ENCODE results near the gene FYTTD1.
"Not testable (repeated sequence)": the region's sequence is repeated elsewhere in the genome, so short reads cannot be mapped to it uniquely, and the experiment has no call there.

Gene FYTTD1

DNA sequence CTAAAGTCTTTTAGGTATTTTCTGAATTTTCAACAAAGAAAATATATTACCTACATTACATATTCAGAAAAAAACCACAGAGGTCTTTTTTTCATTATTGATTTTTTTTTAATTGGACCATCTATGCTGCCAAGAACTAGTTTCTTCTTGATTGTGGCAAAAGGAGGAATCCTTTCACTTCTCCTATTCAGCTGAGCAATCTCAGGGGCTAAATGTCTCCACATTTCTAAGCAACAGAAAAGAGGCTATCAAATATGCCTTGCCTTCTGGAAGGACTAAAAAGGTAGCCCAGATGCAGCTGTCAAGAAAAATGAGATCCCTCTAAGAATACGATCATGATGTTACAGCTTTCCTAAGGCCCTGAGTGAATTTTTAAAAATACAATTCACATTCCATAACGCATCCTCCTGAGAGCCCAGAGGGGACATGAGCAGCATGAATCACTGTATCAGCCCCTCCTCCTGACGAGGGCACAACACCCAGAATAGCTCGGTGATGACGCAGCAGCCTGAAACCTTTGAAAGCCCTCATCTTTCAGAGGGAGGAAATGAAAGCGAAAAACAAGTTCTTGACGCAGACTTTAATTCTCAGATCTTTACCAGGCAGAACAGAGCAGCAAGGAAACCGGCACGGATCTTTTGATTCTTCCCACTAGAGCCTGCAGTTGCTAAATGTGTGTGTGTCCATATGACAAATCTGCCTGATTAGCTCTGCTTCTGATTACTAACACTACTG is 37.5 kb upstream of the FYTTD1 start:
- Histone ChIP-seq H3K36me3 (ENCODE audit: control insufficient read depth, insufficient read depth, low read length) (peaks cover 4% of the 10 kb centered on the region), H3K27me3 (replicated peaks; ENCODE audit: control insufficient read depth, insufficient read depth, low read length) (no peaks in the 10 kb centered on the region), H3K4me3 (replicated peaks; ENCODE audit: low read depth, low read length) (peak overlapping the region; percentile 22)
- peak; percentile 74 for DNase-seq (ENCODE audit: extremely low read depth, insufficient read length)
- TF ChIP-seq, protein P1, sequence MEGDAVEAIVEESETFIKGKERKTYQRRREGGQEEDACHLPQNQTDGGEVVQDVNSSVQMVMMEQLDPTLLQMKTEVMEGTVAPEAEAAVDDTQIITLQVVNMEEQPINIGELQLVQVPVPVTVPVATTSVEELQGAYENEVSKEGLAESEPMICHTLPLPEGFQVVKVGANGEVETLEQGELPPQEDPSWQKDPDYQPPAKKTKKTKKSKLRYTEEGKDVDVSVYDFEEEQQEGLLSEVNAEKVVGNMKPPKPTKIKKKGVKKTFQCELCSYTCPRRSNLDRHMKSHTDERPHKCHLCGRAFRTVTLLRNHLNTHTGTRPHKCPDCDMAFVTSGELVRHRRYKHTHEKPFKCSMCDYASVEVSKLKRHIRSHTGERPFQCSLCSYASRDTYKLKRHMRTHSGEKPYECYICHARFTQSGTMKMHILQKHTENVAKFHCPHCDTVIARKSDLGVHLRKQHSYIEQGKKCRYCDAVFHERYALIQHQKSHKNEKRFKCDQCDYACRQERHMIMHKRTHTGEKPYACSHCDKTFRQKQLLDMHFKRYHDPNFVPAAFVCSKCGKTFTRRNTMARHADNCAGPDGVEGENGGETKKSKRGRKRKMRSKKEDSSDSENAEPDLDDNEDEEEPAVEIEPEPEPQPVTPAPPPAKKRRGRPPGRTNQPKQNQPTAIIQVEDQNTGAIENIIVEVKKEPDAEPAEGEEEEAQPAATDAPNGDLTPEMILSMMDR (IDR thresholded peaks at IDR 0.05; ENCODE audit: insufficient read depth, low read length, poor library complexity, severe bottlenecking), result no peak

DNA sequence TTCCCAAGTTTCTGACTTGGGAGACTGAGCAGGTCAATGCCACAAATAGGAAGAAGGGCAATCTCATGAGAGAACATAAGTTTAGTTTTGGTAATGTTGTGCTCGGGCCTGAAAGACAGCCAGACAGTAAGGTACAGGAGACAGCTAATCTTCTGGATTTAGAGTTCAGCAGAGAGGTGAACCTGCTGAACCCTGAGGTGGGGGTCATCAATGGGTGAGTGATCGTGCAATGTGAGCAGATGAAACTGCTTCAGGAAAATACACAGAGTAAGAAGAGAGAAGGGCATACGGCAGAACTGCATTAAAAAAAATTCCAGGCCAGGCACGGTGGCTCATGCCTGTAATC is 36.2 kb upstream of the FYTTD1 start:
- TF ChIP-seq, protein P1 (IDR thresholded peaks at IDR 0.05; ENCODE audit: insufficient read depth, low read length, poor library complexity, severe bottlenecking), result no peak
- H3K4me3 ChIP-seq (replicated peaks; ENCODE audit: low read depth, low read length), result peak overlapping the region; percentile 34
- DNase-seq (ENCODE audit: extremely low read depth, insufficient read length), result no peak

DNA sequence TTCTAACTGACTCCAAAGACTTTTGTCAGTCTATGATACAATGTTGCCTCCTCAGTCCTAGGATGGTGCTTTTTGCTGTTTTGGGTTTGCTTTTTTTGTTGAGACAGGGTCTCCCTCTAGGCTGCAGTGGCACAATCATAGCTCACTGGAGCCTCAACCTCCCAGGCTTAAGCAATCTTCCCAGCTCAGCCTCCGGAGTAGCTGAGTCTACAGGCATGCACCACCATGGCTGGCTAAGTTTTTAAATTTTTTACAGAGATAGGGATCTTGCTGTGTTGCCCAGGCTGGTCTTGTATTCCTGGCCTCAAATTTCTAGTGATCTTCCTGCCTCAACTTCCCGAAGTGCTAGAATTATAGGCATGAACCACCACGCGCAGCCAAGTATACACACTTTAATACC is 35.4 kb upstream of the FYTTD1 start:
- H3K36me3 ChIP-seq (ENCODE audit: control insufficient read depth, insufficient read depth, low read length), result peaks cover 7% of the 10 kb centered on the region
- H3K4me3 ChIP-seq (replicated peaks; ENCODE audit: low read depth, low read length), result no peak overlapping the region
- no peaks in the 10 kb centered on the region for H3K27me3 ChIP-seq (replicated peaks; ENCODE audit: control insufficient read depth, insufficient read depth, low read length)
- DNase-seq (ENCODE audit: extremely low read depth, insufficient read length), result no peak
- TF ChIP-seq, protein P1 (IDR thresholded peaks at IDR 0.05; ENCODE audit: insufficient read depth, low read length, poor library complexity, severe bottlenecking), result no peak

More for the DNA sequence above, 36.2 kb upstream of the FYTTD1 start:
- Histone ChIP-seq H3K36me3 (ENCODE audit: control insufficient read depth, insufficient read depth, low read length) (peaks cover 7% of the 10 kb centered on the region), H3K27me3 (replicated peaks; ENCODE audit: control insufficient read depth, insufficient read depth, low read length) (no peaks in the 10 kb centered on the region)

DNA sequence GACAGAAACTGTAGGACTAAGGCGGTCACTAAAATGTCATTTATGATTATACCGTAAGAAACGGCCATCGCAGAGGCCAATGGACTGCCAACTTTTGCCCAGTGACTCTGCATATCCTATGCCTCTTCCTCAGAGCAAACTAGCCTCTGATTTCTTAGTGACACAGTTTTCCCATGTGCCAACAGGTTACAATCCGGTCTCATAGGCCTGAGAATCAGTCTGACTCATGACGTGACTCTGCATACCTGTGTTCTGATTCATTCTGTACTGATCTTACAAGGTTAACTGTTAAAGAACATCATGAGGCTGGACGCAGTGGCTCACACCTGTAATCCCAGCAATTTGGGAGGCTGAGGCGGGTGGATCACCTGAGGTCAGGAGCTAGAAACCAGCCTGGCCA is 30.8 kb upstream of the FYTTD1 start:
- no peak for DNase-seq (ENCODE audit: extremely low read depth, insufficient read length)
- TF ChIP-seq, protein P1 (IDR thresholded peaks at IDR 0.05; ENCODE audit: insufficient read depth, low read length, poor library complexity, severe bottlenecking), result no peak
- Histone ChIP-seq H3K4me3 (replicated peaks; ENCODE audit: low read depth, low read length) (no peak overlapping the region), H3K27me3 (replicated peaks; ENCODE audit: control insufficient read depth, insufficient read depth, low read length) (no peaks in the 10 kb centered on the region), H3K36me3 (ENCODE audit: control insufficient read depth, insufficient read depth, low read length) (peaks cover 9% of the 10 kb centered on the region)

DNA sequence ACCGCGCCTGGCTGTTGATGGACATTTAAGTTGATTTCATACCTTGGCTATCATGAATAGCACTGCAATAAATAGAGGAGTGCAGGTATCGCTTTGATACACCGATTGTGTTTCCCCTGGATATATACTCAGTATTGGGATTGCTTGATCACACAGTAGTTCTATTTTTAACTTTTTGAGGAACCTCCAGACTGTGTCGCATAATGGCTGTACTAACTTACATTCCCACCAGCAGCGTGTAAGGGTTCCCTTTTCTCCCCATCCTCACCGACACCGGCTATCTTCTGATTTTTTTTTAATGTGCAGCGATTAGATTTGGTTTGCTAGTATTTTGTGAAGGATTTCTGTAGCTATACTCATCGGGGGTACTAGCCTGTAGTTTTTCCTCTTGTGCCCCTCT is 29.0 kb upstream of the FYTTD1 start:
- H3K4me3 ChIP-seq (replicated peaks; ENCODE audit: low read depth, low read length), result no peak overlapping the region
- no peak for DNase-seq (ENCODE audit: extremely low read depth, insufficient read length)
- TF ChIP-seq, protein P1 (IDR thresholded peaks at IDR 0.05; ENCODE audit: insufficient read depth, low read length, poor library complexity, severe bottlenecking), result no peak
- H3K27me3 ChIP-seq (replicated peaks; ENCODE audit: control insufficient read depth, insufficient read depth, low read length), result no peaks in the 10 kb centered on the region
- H3K36me3 ChIP-seq (ENCODE audit: control insufficient read depth, insufficient read depth, low read length), result peaks cover 5% of the 10 kb centered on the region

DNA sequence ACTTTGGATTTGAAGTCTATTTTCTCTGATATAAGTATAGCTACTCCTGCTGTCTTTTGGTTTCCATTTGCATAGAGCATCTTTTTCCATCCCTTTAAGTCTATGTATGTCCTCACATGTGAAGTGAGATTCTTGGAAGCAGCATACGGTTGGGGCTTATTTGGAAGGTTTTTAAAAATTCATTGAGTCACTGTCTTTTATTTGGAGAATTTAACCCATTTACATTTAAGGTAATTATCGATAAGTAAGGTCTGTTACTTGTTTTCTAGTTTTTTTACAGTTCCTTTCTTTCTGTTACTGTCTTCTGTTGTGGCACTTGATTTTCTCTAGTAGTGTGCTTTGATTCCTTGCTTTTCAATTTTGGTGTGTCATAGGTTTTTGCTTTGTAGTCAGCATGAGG is 26.9 kb upstream of the FYTTD1 start:
- H3K4me3 ChIP-seq (replicated peaks; ENCODE audit: low read depth, low read length), result no peak overlapping the region
- DNase-seq (ENCODE audit: extremely low read depth, insufficient read length), result no peak
- TF ChIP-seq, protein P1 (IDR thresholded peaks at IDR 0.05; ENCODE audit: insufficient read depth, low read length, poor library complexity, severe bottlenecking), result no peak
- peaks cover 4% of the 10 kb centered on the region for H3K36me3 ChIP-seq (ENCODE audit: control insufficient read depth, insufficient read depth, low read length)
- H3K27me3 ChIP-seq (replicated peaks; ENCODE audit: control insufficient read depth, insufficient read depth, low read length), result no peaks in the 10 kb centered on the region

DNA sequence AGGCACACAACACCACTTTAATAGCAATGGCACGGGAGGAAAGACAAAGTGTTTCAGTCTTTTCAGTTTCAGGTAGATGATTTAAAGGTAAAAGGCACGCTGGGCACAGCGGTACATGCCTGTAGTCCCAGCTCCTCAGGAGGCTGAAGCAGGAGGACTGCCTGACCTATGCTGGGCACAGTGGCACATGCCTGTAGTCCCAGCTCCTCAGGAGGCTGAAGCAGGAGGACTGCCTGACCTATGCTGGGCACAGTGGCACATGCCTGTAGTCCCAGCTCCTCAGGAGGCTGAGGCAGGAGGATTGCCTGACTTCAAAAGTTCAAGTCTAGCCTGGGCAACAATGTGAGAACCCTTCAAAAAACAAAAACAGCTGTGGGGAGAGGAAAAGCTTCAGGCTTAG is 21.8 kb upstream of the FYTTD1 start:
- H3K4me3 ChIP-seq (replicated peaks; ENCODE audit: low read depth, low read length); H3K36me3 ChIP-seq (ENCODE audit: control insufficient read depth, insufficient read depth, low read length); H3K27me3 ChIP-seq (replicated peaks; ENCODE audit: control insufficient read depth, insufficient read depth, low read length); DNase-seq (ENCODE audit: extremely low read depth, insufficient read length): not testable (repeated sequence)
